ENCODE measurements around the gene ARHGAP10.
A peak's percentile ranks its signal among the peaks of the same experiment; 100 is the strongest.

The ARHGAP10 gene

GRCh38 chr4:147913137-147913536 lies 181.2 kb downstream of the ARHGAP10 start:
- intact Hi-C loops (cut with DNase I) = no loop called here
- DNase-seq = no peak

DNA sequence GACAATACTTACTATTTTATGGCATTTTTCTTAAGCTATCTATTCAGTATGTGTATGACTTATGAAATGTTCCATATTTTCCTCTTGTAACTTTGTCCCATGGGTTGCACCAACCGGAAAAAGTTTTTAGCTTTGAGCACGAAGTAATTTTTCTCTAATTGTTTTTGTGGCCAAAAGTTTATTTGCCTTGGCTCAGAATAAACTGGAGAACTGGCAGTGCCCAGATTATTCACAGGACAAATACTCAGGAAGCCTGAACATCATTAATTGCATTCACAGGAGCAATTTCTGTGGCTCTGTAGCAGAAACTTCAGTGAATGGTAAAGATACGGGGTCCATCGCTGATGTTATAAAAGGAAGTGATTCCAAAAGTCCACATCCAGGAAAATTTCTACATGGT lies 184.5 kb downstream of the ARHGAP10 start:
- DNase-seq = no peak

GRCh38 chr4:147923381-147923780 lies 191.5 kb downstream of the ARHGAP10 start:
- intact Hi-C loops (cut with DNase I) = no loop called here
- DNase-seq = no peak

More for the DNA sequence above, 184.5 kb downstream of the ARHGAP10 start:
- intact Hi-C loops (cut with DNase I) = no loop called here

DNA sequence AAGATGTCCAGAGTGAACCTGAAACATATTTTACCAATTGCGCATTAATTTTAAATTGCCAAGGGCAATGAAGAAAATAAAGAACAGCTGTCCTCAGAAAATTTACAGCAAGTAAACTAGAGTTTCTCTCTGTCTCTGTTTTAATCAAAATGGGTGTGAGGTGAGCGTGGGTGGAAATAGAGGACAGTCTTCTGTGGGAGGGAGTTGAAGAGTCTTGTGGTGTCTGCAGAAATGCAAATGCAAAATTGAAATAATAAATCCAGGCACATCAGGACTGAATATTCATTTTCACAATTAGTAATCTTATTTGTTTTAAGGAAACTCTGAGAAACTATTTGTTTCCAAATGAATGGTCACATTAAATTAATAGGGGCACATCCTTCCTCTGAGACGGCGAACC lies 192.0 kb downstream of the ARHGAP10 start:
- intact Hi-C loops (cut with DNase I) = no loop called here

DNA sequence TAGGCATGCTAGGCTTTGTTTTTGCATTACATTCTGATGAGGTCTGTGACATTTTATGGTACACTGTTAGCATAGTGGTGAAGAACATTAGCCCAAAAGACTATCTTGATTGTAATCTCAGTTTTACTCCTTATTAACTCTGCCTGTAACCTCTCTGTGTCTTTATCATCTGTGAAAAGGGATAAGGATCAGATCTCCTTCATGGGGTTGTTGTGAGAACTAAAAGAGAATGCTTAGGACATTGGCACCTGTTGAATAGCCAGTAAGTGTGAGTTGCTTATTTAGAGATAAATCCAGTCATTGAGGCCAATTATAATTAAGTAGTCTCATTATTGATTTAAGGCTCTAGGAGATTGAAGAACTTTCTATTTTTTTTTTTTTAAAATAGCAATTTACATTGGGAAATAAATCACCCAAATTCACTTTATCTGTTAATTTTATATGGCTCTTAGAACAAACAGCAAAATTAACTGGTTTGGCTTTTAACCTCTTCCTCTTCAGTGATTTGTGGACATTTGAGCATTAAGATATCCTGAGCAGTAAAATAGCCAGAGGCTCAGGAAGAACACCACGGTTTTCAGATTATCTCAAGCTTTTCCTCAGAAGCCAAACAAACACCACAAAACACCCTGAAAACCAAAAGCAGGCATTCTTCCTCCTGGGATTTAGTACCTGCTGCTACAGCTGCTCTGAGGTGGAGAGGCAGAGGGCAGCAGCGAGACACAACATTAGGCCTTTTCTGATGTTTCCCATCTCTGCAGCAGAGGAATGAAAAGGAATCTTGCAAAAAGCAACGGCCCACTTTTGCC lies 192.9 kb downstream of the ARHGAP10 start:
- peak in 39 of 42 donors; percentile 6 to 72 (median 48) for DNase-seq
- intact Hi-C loops (cut with DNase I) = no loop called here

More for the DNA sequence above, 192.0 kb downstream of the ARHGAP10 start:
- peak in 1 of 42 donors; percentile 21 for DNase-seq

DNA sequence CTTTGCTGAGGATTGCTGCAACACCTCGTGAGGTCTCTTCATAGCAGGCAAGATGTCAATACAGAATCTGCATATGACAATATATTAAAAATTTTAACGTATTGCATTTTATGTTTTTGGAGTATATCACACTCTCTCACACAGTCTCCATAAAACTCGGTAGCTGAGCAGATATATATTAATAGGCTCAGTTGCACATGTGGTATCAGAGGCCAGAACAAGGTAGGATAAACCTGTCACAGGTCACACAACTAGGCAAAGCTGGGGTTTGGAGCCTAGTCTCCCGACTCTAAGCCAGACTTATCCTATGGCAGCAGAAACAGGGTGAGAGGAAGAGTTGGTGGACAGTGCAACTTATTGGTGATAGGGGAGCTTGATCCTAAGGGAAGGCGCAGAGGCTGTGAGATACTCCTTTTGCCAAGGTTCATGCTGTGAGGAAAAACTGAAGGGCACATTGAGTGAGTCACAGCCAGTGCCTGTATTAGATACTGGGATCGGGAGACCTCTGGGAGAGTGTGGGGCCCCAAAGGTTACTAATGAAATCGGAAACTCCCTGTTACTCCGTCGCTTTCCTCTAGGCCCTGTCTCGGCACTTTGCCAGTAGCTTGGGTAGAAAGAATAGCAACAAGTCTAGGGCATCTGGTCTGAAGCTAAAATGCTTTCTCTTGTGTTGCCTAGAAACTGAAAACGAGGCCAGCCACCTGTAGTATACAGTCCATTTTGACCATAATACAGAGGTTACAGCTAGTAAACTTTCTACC lies 195.7 kb downstream of the ARHGAP10 start:
- intact Hi-C loops (cut with DNase I) = no loop called here
- DNase-seq = no peak

GRCh38 chr4:147928400-147928799 lies 196.5 kb downstream of the ARHGAP10 start:
- DNase-seq = no peak
- intact Hi-C loops (cut with DNase I) = no loop called here

GRCh38 chr4:147929746-147930145 lies 197.9 kb downstream of the ARHGAP10 start:
- DNase-seq = no peak
- intact Hi-C loops (cut with DNase I) = no loop called here

- peak in 3 of 42 donors; percentile 11 to 22 (median 13) for DNase-seq
- intact Hi-C loops (cut with DNase I) = no loop called here
Measured at GRCh38 chr4:147933316-147933715, 201.4 kb downstream of the ARHGAP10 start.

- DNase-seq = no peak
- intact Hi-C loops (cut with DNase I) = no loop called here
Measured at GRCh38 chr4:147933779-147934178, 201.9 kb downstream of the ARHGAP10 start.

- intact Hi-C loops (cut with DNase I) = no loop called here
- DNase-seq = no peak
Measured at GRCh38 chr4:147938496-147938895, 206.6 kb downstream of the ARHGAP10 start.

DNA sequence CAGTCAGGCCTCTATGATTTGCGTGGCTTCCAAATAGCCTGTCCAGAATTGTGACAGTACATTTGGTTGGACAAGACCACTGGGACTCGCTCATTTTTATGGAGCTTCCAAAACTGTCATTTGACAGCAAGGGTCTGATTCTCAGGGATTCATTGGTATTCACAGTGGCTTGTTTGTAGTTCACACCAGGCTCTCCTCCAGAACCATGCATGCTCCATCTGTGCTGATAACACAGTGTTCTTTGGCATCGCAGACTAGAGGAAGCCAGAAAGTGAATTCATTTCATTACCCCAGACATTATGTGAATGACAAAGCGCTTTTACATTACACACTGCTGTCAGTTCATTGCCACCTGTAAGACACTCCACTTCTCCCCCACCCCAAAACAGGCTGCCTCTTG lies 208.3 kb downstream of the ARHGAP10 start:
- peak in 3 of 42 donors; percentile 7 to 35 (median 13) for DNase-seq
- intact Hi-C loops (cut with DNase I) = no loop called here

DNA sequence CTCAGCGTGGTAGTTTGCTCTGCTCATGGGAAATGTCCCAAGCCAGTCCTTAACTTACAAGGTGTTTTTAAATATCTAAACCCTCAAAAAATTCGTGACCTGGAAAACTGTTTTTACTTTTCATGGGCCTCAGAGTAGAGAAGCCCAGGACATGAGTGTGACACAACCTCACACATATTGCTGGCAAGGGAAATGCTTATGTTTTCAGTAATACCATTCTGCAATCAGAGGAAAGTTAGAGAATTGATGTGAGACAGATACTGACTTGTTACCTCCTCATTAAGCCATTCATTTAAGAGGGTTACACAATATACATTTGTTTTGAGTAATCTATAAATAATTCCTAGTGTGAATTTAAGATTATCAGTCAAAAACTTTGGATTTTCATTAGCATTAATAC lies 209.5 kb downstream of the ARHGAP10 start:
- intact Hi-C loops (cut with DNase I) = no loop called here
- no peak for DNase-seq

DNA sequence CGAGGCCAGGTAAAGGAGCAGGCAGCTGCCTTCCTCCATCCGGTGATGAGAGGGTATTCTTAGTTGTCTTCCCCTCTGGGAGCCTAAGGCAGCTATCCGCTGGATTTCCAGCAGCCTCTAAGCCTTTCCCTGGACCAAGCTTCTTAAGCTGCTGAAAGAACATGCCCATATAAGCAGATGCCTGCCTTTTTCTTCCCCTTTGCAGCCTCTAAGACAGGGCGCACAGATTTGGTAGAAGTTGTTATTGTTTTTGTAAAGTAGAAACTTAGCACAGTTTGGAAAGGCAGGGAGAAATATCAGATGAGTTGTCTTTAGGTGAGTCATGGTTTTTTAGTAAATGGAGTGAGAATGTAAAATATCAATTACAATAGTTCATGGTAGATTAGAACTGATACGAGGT lies 210.8 kb downstream of the ARHGAP10 start:
- intact Hi-C loops (cut with DNase I) = no loop called here
- DNase-seq = no peak

DNA sequence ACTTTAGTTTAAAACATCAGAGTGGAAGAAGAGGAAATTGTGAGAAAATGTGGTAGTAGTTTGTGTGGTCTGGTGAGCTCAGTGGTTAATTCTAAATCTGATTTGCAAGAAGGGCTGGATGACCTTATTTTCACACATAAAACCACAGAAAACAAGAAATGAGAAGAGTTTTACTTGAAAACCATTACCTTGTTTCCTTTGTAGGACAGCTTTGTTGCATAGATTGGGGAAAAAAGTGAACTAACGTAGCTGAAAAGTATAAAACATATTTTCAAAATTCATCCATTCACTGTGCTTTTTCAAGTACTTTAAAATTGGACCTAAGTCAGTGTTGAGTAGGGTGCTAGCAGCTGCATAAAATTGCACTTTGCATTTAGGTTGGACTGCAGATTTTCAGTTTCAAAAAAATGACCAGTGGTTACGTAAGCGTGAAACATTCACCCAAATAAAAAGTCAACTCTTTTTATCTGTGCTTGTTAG lies 211.3 kb downstream of the ARHGAP10 start:
- intact Hi-C loops (cut with DNase I) = no loop called here
- no peak for DNase-seq

- DNase-seq = no peak
- intact Hi-C loops (cut with DNase I) = no loop called here
Measured at GRCh38 chr4:147944249-147944648, 212.4 kb downstream of the ARHGAP10 start.

DNA sequence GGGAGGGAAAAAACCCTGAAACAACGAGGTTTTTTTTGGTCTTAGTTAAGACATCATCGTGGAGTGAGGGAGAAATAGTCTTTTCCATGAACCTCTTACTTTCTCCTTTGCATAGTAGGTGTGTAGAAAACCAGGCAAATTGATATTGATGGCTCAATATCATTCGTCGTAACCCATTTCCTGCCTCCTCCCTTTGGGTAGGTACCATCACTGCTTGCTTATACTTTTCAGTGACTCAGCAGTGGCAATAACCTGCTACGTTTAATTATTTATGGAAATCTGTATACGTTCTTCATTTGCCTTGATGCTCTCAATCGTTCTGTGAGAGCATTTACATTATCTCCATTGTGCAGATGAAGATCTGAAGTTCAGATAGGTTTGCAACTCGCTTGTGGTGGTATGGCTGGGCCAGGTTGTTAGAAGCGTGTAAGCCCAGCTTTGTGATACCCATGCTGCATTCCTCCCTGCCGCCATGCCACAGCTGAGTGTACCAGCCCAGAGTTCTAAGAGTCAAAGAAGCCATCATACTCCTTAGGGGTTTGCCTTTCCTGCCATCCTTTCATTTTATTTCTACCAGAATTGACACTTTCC lies 212.9 kb downstream of the ARHGAP10 start:
- intact Hi-C loops (cut with DNase I) = no loop called here

GRCh38 chr4:147948336-147948735 lies 216.4 kb downstream of the ARHGAP10 start:
- intact Hi-C loops (cut with DNase I) = no loop called here
- DNase-seq = no peak

More for the DNA sequence above, 212.9 kb downstream of the ARHGAP10 start:
- no peak for DNase-seq

GRCh38 chr4:147950261-147950660 lies 218.4 kb downstream of the ARHGAP10 start:
- intact Hi-C loops (cut with DNase I) = no loop called here

GRCh38 chr4:147950841-147951240 lies 219.0 kb downstream of the ARHGAP10 start:
- DNase-seq = no peak
- intact Hi-C loops (cut with DNase I) = no loop called here

More at GRCh38 chr4:147950261-147950660, 218.4 kb downstream of the ARHGAP10 start:
- no peak for DNase-seq
